ENCODE results near the gene SFRP4.
"Not testable (repeated sequence)": the region's sequence is repeated elsewhere in the genome, so short reads cannot be mapped to it uniquely, and the experiment has no call there.

Gene SFRP4

DNA sequence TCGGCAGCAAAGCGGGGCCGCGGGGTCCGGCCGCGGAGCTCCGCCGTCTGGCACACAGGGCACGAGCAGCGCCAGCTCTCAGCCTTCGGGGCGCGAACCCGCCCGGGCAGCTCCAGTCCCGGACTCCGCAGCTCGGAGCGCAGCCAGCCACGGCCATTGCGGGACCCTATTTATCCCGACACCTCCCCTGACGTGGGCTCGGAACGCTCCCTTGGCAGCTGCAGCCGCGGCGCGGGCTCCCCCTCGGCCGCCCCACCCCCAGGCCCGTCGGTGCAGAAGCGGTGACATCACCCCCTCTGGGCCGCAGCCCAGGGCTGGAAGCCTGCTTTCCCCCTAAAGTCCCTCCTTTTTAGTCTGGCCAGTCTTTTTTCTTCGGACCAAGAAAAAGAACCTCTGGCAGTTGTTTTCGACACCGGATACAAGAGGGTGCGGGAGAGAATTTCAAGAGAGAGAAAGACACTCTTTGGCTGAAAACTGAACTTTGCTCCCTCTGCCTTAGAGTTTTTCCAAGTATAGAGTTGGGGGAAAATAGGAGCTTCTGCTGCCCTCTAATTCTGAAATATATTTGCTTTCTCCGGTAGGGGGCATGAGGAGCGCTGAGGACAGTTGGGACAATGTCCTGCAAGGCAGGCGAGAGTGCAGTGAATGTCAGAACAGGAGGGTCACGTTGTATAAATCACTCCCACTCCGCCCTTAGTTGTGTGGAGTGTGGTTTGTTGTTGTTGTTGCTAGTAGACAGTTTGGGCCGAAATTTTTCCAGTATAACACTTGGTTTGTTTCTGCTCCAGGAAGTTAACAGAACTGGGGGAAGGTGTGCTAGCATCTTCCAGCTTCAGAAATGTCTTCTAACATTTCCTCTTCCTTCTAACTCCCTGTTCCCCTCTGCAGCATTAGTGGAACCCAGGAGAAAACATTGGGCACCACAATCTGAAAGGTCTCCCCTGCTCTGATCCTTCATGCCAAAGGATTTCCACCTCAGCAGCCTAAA is at the start of gene SFRP4:
SFRP4 (minus strand) TSS at position 145 of the 988 bp plus-strand sequence. CDS start 280 bp downstream, outside the sequence.
- peak; percentile 33 for DNase-seq

DNA sequence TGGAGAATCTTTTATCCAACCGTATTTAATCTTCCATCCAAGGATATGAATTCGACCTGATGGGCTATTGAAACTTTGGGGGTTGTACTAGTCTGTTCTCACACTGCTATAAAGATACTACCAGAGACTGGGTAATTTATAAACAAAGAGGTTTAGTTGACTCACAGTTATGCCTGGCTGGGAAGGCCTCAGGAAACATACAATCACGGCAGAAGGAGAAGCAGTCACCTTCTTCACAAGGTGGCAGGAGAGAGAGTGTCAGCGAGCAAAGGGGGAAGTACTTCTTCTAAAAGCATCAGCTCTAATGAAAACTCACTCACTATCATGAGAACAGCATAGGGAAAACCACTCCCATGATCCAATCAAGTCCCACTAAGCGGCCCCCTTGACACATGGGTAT is 47.6 kb upstream of the SFRP4 start:
- DNase-seq: no peak

DNA sequence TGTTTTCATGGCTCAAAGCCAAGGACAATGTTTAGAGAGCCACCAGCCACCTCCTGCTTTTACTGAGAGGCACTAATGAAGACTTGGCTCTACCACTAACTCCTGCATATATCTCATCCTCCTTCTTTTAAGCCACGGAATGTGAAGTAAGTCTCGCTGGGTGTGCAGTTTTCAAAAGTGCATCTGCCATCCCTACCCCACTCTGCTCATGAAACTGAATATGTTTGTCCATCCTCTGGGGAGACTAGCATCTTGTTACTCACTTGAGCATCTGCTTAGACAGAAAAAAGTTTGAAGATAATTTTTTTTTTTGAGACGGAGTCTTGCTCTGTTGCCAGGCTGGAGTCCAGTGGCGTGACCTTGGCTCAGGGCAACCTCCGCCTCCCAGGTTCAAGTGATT is 44.6 kb upstream of the SFRP4 start:
- no peak for DNase-seq

DNA sequence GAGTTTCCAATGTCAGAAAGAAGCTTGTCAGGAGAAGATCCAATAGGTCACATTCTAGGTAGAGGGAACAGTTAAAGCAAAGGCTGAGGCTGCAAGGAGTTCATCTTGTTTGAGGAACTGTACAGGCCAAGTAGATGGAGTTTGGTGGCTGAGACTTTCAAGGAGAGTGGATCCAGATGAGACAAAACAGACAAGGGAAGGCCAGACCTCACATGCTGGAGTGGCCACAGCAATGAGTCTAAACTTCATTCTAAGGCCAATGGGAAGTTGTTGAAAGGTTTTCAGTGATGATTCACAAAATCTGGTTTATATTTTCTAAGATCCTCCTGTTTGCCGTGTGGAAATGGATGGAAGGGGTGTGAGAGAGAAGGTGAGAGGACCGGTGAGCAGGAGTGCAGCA is 43.9 kb upstream of the SFRP4 start:
- DNase-seq: no peak

DNA sequence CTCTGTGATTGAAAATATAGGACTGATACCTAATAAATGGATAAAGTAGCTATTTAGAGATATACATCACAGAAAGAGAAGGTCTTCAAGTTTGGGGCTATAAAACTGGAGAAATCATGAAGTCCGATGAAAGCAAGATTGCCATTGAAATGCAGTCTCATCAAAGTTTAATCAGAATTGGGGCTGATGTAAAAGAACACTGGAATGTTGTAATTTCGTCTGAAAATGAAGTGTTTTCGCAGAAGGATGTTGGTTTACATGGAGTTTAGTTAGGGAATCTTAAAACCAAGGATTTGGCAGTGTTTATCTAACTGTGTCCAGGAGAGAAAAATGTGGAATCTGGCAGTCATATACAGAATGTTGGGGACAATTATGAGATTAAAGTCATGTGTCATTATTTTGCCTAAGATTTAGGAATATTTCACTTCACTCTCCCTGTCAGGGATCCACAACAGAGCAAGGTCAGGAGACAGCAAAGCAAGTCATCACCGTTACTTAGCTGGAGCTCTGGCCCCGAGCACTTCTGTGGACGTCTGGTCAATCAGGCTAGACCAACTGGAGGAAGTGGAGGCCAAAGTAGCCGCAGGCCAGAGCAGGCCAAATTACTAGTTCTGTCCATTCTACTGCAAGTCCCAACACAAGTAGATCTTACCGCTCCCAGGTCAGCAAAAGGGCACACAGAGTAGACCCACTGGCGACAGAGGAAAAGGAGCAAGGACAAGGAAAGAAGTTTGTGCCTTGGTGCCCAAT is 40.8 kb upstream of the SFRP4 start:
- no peak for DNase-seq

DNA sequence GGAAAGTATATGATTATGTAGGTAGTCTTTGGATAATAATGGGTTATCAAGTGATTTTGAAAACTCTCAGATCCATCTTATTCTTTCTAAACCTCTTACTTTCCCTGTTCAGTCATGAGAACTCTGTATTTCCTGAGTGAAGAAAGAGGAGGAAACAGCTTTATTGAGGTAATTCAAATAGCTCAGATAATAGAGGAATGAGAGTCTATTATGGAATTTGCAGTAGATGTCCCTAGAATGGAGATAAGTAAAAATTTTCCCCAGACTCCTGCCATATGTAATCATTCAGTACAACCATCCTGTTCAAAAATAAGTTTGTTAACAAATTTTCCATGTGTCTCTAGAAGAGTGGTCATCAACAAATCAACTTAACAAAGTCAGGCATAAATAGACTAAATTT is 40.2 kb upstream of the SFRP4 start:
- DNase-seq: no peak

DNA sequence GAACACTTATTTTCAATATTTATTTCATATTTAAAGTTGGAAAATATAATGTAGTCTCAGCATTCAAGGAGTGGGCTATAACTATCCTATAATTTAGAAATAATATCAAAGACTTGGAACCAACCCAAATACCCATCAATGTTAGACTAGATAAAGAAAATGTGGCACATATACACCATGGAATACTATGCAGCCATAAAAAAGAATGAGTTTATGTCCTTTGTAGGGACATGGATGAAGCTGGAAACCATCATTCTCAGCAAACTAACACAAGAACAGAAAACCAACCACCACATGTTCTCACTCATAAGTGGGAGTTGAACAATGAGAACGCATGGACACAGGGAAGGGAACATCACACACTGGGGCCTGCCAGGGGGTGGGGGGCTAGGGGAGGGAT is 37.6 kb upstream of the SFRP4 start:
- not testable (repeated sequence) for DNase-seq

DNA sequence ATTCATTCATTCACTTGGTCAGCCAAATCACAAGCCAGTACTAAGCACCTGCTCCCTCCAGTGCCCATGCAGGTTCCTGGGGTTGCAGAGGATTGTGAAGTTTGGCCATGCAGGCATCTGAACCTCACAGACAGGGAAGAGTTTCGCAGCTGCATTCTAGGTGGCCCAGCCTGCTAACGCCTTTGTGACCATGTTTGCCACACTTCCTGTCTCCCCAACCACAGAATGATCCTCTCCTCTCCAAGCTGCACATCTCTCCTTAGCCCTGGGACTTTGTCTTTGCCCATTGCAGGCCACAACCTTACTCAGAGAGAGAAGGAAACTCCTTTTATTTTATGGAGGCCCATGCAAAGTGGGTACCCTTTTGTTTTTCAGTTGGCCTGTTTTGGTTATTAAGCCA is 35.6 kb upstream of the SFRP4 start:
- no peak for DNase-seq

DNA sequence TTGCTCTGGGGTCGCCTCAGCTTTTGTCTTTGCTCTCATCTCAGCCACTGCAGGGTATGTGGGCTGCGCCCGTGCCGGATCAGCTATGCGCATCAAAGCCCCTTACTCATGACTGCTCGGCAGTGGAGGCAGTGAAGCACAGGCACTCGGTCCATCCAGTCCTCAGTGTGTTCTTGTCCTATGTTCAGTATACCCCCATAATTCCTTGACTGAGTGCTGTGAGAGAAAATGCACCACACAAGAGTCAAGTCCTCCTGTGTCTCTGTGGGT is 31.3 kb upstream of the SFRP4 start:
- DNase-seq: no peak

DNA sequence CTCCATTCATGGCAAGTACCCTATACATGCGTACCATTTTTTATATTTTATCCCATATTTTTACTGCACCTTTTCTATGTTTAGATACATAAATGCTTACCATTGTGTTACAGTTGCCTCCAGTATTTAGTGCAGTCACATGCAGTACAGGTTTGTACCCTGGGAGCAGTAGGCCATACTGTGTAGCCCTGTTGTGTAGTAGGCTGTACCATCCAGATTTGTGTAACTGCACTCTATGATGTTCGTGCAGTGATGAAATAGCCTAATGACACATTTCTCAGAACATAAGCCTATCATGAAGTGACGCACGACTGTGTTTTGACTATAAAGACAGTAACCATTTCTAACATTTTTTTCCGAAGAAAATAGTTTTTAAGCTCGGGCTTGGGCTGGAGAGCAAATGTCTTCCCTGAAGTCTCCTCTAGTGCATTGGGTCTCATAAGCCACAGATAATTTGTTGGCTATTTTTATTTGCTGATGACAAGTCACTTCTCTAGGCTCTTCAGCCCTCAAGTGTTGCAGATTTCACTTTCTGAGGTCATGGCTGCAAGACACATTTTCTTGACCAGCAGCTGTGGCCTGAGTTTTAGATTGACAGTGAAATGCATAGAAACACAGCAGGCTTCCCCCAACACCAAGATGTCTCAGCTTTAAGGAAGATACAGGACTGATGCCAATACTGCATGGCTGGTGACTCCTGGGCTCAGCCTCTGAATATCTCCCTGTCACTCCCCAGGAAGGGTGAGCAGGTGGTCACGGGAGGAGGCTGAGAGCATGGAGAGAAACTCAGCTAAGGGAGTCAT is 30.7 kb upstream of the SFRP4 start:
- DNase-seq: no peak

DNA sequence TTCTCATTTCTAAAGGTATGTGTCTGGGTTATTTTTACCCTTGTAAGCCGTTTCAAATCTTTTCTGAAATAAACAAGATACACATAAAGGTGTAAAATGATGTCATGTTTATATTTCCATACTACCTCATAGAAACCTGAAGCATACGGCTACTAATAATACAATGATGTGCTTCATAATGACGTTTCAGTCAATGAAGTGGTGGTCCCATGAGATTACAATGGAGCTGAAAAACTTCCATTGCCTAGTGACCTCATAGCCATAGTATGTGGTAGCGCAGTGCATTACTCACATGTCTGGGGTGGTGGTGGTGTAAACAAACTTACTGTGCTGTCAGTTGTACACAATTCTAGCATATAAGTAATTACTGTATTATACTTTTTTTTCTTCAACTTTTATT is 28.7 kb upstream of the SFRP4 start:
- DNase-seq: no peak

DNA sequence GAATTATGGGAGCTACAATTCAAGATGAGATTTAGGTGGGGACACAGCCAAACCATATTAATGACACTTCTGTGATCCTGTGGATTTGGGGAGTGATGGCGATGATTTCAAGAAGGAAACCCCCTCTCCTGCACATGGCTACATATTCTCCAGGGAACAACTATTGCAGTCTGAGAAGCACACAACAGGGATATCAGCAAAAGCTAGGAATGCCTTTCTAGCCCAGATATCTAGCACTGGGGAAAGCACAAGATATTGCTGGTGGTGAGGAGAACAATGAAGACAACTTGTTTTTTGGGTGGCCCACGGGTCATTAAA is 28.1 kb upstream of the SFRP4 start:
- no peak for DNase-seq

DNA sequence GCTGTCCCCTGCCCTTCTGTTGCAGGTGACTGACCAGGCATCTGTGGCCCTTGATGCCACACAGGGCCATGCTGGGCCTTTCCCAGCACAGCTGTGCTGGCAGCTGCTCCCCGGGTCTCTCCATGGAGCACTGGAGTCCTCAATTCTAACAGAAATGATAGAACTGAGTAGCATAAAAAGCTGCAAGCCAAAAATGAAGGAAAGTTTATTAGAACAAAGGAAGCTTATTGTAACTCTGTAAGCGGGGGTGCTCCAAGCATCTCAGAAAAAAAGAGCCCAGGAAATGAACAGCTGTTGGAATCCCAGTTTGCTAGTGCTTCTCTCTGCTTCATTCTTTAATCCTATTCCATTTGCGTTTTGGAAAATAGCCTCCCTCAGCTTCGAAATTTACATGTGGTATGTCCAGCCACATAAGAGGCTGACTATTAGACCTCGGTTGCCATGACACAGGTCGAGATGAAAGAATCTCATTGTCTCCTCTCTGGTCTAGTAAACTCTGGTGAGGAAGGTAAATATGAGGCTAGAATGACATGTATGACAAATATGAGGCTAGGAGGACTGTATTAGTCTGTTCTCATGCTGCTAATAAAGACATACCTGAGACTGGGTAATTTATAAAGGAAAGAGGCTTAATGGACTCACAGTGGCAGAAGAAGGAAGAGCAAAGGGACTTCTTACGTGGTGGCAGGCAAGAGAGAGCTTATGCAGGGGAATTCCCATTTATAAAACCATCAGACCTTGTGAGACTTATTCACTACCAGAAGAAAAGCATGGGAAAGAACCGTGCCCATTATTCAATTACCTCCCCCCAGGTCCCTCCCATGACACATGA is 27.5 kb upstream of the SFRP4 start:
- no peak for DNase-seq

DNA sequence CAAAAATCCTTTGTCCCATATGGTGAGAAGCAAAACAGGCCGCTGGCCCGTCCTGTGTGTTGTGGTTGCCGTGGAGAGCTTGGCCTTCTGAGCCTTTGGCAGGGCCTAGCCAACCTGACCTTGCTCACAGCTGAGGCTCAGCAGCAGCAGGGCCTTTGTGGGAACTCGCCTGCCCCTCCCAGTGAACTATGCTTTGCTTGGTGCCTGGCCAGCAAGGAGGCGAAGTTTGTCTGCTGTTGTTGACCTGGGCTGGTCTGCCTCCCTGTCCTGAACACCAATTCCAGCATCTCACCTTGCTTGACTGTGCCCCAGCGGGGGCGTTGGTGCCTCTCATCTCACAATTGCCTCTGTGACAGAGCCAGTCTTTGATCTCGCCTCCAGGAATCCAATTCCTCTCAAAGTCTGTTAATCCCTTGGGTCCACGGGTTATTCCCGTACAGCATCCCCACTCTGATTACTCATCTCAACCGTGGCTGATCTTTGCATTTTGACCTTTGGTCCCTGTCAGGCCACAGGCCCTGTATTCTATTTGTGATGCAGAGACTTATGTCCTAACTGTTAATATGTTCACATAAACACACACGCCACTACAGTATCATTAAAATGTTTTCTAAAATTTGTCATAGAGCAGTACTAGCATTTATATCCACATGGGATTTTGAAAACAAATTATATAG is 26.5 kb upstream of the SFRP4 start:
- no peak for DNase-seq

DNA sequence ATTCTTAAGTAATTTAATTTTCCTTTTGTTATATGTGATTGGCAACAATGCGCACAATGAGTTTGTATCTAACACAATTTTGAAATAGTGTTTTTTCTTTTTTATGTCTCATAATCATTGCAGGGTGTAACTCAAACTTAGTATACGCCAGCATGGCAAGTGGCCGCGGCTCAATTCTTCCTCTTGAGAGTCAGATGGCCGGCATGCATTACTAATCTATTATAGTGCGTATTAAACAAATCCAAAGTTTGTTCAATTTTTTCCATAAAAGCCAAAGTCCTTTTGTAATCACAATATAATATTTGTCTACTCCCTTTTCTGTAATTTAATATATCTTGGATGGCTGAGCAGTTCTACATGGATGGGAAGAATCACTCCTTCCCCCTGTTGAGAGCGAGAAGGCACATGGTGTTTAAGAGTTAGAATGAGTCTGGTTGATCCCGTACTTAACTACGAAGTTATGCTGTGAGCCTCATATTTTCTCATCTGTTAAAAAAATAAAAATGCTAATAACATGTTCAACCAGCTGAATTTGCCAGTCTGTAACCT is 16.5 kb upstream of the SFRP4 start:
- DNase-seq: no peak

DNA sequence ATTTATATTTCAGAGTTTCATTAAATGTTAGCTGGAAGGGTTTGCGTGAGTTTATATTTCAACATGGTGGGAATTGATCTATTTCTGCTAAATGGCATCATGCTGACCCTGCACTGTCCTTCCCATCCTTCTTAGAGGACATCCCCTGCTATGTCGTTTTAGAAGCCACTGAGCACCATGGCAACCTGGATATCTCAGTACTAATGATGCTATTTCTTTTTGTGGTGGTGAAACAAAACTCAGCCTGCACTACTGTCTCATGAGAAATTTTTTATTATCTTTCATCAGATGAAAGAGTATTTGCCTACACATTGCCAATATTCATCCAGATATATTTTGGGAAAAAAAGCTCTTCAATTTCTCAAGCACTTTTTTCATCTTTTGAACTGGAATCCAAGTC is 15.9 kb upstream of the SFRP4 start:
- no peak for DNase-seq

DNA sequence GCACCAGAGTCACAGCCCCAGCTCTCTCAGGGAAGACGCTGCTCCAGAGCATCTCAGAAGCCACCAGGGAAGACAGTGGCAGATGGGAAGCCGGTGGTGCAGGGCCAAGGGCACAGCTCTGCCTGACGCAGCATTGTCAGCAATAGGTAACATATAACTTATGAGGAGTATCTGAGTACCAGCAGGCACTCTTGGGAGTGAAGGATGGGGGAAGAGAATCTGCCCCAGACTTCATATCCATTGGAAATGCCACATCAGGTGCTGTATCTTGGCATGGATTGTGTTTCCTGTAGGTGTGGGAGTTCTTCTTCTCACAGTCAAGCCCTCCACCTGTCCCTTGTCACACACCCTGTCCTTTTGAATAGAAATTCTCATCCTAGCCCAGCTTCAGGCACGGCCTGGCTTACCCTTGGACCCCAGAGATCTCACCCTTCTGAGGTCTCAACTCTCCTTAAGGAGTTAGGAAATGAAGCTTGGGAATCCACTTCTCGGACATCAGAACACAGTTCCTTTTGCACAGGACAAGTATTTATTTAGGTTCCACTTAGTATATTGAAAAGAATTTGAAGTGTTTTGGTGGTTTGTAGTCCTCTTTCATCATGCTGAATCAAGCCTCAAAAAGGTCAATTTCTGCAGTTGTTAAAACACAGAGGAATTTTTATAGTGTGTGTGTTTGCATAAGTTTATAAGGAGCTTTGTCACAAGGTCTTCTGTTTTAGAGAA is 13.8 kb upstream of the SFRP4 start:
- no peak for DNase-seq

DNA sequence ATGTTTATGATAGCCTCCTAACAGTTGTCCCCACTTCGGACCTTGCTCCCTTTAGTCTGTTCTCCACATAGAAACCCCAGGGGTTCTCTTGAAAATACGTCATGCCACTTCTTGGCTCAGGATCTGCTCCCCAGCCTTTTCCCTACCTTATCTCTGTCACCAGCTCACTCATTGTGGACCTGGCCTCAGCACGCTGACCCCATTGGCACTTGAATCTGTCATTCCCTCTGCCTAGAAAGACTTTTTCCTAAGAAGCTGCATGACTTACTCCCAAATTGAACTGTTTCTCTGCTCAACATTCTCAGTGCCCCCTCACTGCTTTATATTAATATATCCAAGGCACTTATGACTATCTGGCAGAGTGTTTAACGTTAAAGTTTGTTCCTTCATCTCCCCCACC is 12.3 kb upstream of the SFRP4 start:
- DNase-seq: no peak

DNA sequence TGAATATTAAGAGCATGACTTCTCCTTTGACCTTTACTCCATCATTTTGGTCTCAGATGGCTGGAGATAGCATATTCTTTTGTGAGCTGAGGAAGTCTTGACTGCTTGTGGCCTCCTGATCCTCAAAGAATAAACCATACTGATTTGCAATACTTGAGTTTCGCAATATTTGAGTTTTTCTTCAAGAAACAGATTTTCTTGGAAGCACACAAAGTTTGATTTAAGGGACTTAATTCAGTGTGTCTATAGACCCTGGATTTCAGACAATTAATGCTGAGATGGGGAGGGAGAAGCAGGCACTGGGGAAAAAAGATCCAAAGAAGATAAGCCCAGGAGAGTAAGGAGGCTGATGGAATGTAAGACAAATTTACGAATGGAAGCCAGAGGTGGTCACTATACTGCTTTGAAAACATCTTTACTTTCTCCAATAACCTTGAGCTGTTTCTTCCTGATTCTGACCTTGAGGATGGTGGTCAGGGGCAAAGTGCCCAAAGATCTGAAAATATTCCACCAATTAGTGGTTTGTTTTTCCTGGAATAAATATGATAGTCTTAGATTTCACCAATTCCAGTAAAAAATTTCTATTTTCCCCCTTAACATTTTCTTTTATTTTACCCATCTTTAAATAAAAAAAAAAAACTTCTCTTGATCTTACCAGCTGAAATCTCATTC is 11.3 kb upstream of the SFRP4 start:
- no peak for DNase-seq

DNA sequence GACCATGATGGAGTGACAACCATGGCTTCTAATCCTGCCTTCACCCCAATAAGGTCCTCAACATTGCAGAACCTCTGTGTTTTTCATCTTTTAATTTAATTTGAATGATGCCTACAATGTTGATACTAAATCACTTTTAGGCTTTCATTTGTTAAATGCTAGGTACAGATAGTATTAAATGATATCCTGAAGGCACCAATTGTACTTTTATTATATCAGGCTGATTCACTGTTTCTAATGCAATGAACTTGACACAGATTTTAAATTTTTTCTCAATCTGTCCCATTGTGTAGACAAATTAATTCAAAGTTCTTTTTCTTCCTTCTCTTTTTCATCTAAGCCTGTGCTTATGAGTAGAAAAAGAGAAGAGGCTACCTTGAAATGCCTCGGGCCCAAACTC is 9.0 kb upstream of the SFRP4 start:
- no peak for DNase-seq

All from NCI-H1694 treated with DMSO at 0.1 percent for 48 hours (cell line).